Cardiac muscle cell (in vitro differentiated cells and primary cell): ENCODE data around the gene NPTXR. TPM values are rescaled to one million over a fixed set of nuclear protein-coding genes. Genes with fewer than 3 reads are reported as not detected.

Experiments
- DNase-seq, 2 donors: peaks; one replicate each; pipeline versions ENCODE4 v3.0.0 to v3.0.0-alpha.2; 2010 to 2017; ENCODE audit warnings: low read depth in 1 of 2, low spot score in 1 of 2
- H3K27ac ChIP-seq: fragments of 200-600 bp; sonication (generic); 2 replicates; pipeline ENCODE4 v1.5.1; 2016
- H3K27me3 ChIP-seq: fragments of 200-600 bp; sonication (generic); 2 replicates; pipeline ENCODE4 v1.6.0; 2016; ENCODE audit warnings: control low read depth
- H3K36me3 ChIP-seq: fragments of 200-600 bp; sonication (generic); 2 replicates; pipeline ENCODE4 v1.5.1; 2016; ENCODE audit warnings: control low read depth
- H3K4me1 ChIP-seq: fragments of 200-600 bp; sonication (generic); 2 replicates; pipeline ENCODE4 v1.8.1; 2017; ENCODE audit warnings: low read depth, mild to moderate bottlenecking, mixed run types
- H3K4me3 ChIP-seq: fragments of 200-600 bp; sonication (generic); 2 replicates; pipeline ENCODE4 v1.5.1; 2016; ENCODE audit warnings: mild to moderate bottlenecking
- H3K9me3 ChIP-seq: fragments of 200-600 bp; sonication (generic); 2 replicates; pipeline ENCODE4 v1.5.1; 2017; ENCODE audit warnings: low read depth, mild to moderate bottlenecking, control low read depth
- CTCF ChIP-seq: IDR thresholded peaks from 2 replicates; pipeline ENCODE4 v1.5.1; 2012; ENCODE audit warnings: low read depth, mild to moderate bottlenecking, low read length
- polyA plus RNA-seq: library from polyadenylated mRNA; unstranded; fragments of >200 nt; fragmentation: Nextera tagmentation; extraction: Ambion mirVana; gene quantifications from 2 replicates; pipeline ENCODE4 v1.2.1, GENCODE V29; 2016
- total RNA-seq: library from RNA; depleted of rRNA; stranded (reverse); fragments of >200 nt; gene quantifications from 2 replicates; pipeline ENCODE4 v1.2.3, GENCODE V29; 2016

Gene NPTXR
- total and polyA plus RNA-seq, 2 experiments from 2014 or later: 4.2 to 15.1 TPM

GRCh38 chr22:38802671-38803121, 41.1 kb downstream of the NPTXR start:
- Histone ChIP-seq H3K9me3 (no peaks in the 10 kb centered on the region), H3K27ac (no peak overlapping the region), H3K4me3 (no peak overlapping the region), H3K36me3 (no peaks in the 10 kb centered on the region), H3K4me1 (no peaks in the 10 kb centered on the region), H3K27me3 (peaks cover 41% of the 10 kb centered on the region)
- TF ChIP-seq CTCF: no peak
- DNase-seq: peak in 1 of 2 donors; percentile 95

- no peak overlapping the region for H3K27ac ChIP-seq
- no peak for TF ChIP-seq CTCF
- H3K4me1 ChIP-seq: peaks cover 2% of the 10 kb centered on the region
- peak in 1 of 2 donors; percentile 85 for DNase-seq
- H3K9me3 ChIP-seq: no peaks in the 10 kb centered on the region
- peaks cover 61% of the 10 kb centered on the region for H3K27me3 ChIP-seq
- H3K36me3 ChIP-seq: no peaks in the 10 kb centered on the region
- H3K4me3 ChIP-seq: no peak overlapping the region
Observed at GRCh38 chr22:38799265-38800002, 44.4 kb downstream of the NPTXR start.

GRCh38 chr22:38798496-38798895, 45.3 kb downstream of the NPTXR start:
- H3K4me1 ChIP-seq: peaks cover 5% of the 10 kb centered on the region
- no peak for TF ChIP-seq CTCF
- no peaks in the 10 kb centered on the region for H3K9me3 ChIP-seq
- no peak overlapping the region for H3K27ac ChIP-seq
- DNase-seq: no peak
- H3K4me3 ChIP-seq: no peak overlapping the region
- H3K27me3 ChIP-seq: peaks cover 61% of the 10 kb centered on the region
- H3K36me3 ChIP-seq: no peaks in the 10 kb centered on the region

- peak in 1 of 2 donors; percentile 46 for DNase-seq
Observed at GRCh38 chr22:38796262-38796957, 47.4 kb downstream of the NPTXR start.

GRCh38 chr22:38795569-38795968, 48.3 kb downstream of the NPTXR start:
- Histone ChIP-seq H3K4me3 (no peak overlapping the region), H3K9me3 (no peaks in the 10 kb centered on the region), H3K4me1 (peaks cover 5% of the 10 kb centered on the region), H3K36me3 (no peaks in the 10 kb centered on the region), H3K27ac (no peak overlapping the region), H3K27me3 (peaks cover 45% of the 10 kb centered on the region)
- TF ChIP-seq CTCF: no peak
- DNase-seq: no peak

More at GRCh38 chr22:38796262-38796957, 47.4 kb downstream of the NPTXR start:
- Histone ChIP-seq H3K9me3 (no peaks in the 10 kb centered on the region), H3K36me3 (no peaks in the 10 kb centered on the region), H3K27ac (no peak overlapping the region), H3K4me3 (no peak overlapping the region), H3K4me1 (peaks cover 5% of the 10 kb centered on the region), H3K27me3 (peaks cover 47% of the 10 kb centered on the region)
- no peak for TF ChIP-seq CTCF
